Right ventricle myocardium inferior (tissue), 1 donor: ENCODE data around the gene KRTAP23-1. TPM values are rescaled to one million over a fixed set of nuclear protein-coding genes. Genes with fewer than 3 reads are reported as not detected.

ENCODE experiments used
- ATAC-seq: fragments of 200-7000 bp; cut with Tn5 transposase; one replicate; pipeline ENCODE4 v1.9.1; 2020; ENCODE audit warnings: mild to moderate bottlenecking, moderate library complexity
- DNase-seq: peaks from one replicate; pipeline ENCODE4 v3.0.0; 2021; ENCODE audit errors: missing footprints
- intact Hi-C: fragments of 100-400 bp; cut with DNase I; formaldehyde crosslinking; loops from one replicate; pipeline ENCODE4 v1.11.0; 2022
- long read RNA-seq: library from polyadenylated mRNA; unstranded; transcript quantifications from one replicate; pipeline ENCODE4 v2.0.0, GENCODE V29; 2021
- total RNA-seq: library from RNA; stranded (reverse); fragmentation: NEBNext Ultra II Directional; extraction: Animal tissue kit (Norgen Biotek cat#: 25700); gene quantifications from one replicate; pipeline ENCODE4 v1.2.1, GENCODE V29; 2021
- donor health status: DM: no; HTN: yes; CAD: no; lungs with severe emphysema.

The KRTAP23-1 gene
- not detected for total RNA-seq
- long read RNA-seq: 0 reads

GRCh38 chr21:30348506-30348905 is at the start of gene KRTAP23-1:
KRTAP23-1 (minus strand) TSS chr21:30348606; CDS start chr21:30348606, 0 bp downstream.
- ATAC-seq: no peak
- intact Hi-C loops: loop anchor here (10.0 kb wide), 1 partner anchor 386 kb away; no protein-coding TSS in a partner anchor
- no peak for DNase-seq

GRCh38 chr21:30395731-30396130 is 47.3 kb upstream of the KRTAP23-1 start, which contains the start of gene KRTAP13-1:
KRTAP13-1 (plus strand) TSS chr21:30396031; CDS start chr21:30396087, 56 bp downstream.
- ATAC-seq: no peak
- intact Hi-C loops: no loop called here
- DNase-seq: no peak

- intact Hi-C loops: no loop called here
- ATAC-seq: no peak
- no peak for DNase-seq
These were observed 43.2 kb upstream of the KRTAP23-1 start for GRCh38 chr21:30391492-30392025.

GRCh38 chr21:30382201-30382600 is 33.8 kb upstream of the KRTAP23-1 start:
- ATAC-seq: no peak
- intact Hi-C loops: no loop called here
- DNase-seq: no peak

GRCh38 chr21:30372139-30372770 is 23.8 kb upstream of the KRTAP23-1 start, which contains the start of gene KRTAP13-2:
KRTAP13-2 (minus strand) TSS chr21:30372271; CDS start chr21:30372213, 58 bp downstream.
- DNase-seq: no peak
- intact Hi-C loops: no loop called here
- no peak for ATAC-seq

- DNase-seq: no peak
- intact Hi-C loops: no loop called here
- ATAC-seq: no peak
These were observed 7.5 kb upstream of the KRTAP23-1 start for GRCh38 chr21:30355906-30356305.

- DNase-seq (no peak), ATAC-seq (no peak)
- intact Hi-C loops: no loop called here
These were observed 6.1 kb upstream of the KRTAP23-1 start for GRCh38 chr21:30354308-30355005.

GRCh38 chr21:30351534-30351933 is 3.1 kb upstream of the KRTAP23-1 start:
- intact Hi-C loops: no loop called here
- no peak for DNase-seq

GRCh38 chr21:30349572-30349971 is 1.2 kb upstream of the KRTAP23-1 start:
- no peak for ATAC-seq
- intact Hi-C loops: loop anchor here (10.0 kb wide), 1 partner anchor 385 kb away; no protein-coding TSS in a partner anchor
- DNase-seq: no peak

More at GRCh38 chr21:30351534-30351933, 3.1 kb upstream of the KRTAP23-1 start:
- no peak for ATAC-seq

- intact Hi-C loops: loop anchor here (10.0 kb wide), 1 partner anchor 390 kb away; no protein-coding TSS in a partner anchor
- ATAC-seq: no peak
These were observed 3.4 kb downstream of the KRTAP23-1 start for GRCh38 chr21:30345014-30345413.

GRCh38 chr21:30340714-30341573 is 7.5 kb downstream of the KRTAP23-1 start:
- ATAC-seq (no peak), DNase-seq (no peak)
- intact Hi-C loops: loop anchor here (5.0 to 10.0 kb wide), 2 partner anchors 394 to 746 kb away; no protein-coding TSS in a partner anchor

More at GRCh38 chr21:30345014-30345413, 3.4 kb downstream of the KRTAP23-1 start:
- no peak for DNase-seq

- ATAC-seq (no peak), DNase-seq (no peak)
- intact Hi-C loops: no loop called here
These were observed 9.7 kb downstream of the KRTAP23-1 start for GRCh38 chr21:30338717-30339116.

GRCh38 chr21:30337772-30338171 is 10.6 kb downstream of the KRTAP23-1 start:
- intact Hi-C loops: no loop called here

GRCh38 chr21:30337276-30337744 is 11.1 kb downstream of the KRTAP23-1 start, which contains the start of gene KRTAP27-1:
KRTAP27-1 (minus strand) TSS chr21:30337694; CDS start chr21:30337668, 26 bp downstream.
- no peak for ATAC-seq
- intact Hi-C loops: no loop called here

More at GRCh38 chr21:30337772-30338171, 10.6 kb downstream of the KRTAP23-1 start:
- no peak for ATAC-seq
- no peak for DNase-seq

GRCh38 chr21:30336596-30336995 is 11.8 kb downstream of the KRTAP23-1 start:
- DNase-seq: no peak
- no peak for ATAC-seq
- intact Hi-C loops: no loop called here

More at GRCh38 chr21:30337276-30337744, 11.1 kb downstream of the KRTAP23-1 start, which contains the start of gene KRTAP27-1:
- no peak for DNase-seq

- intact Hi-C loops: no loop called here
- DNase-seq: no peak
- no peak for ATAC-seq
These were observed 14.7 kb downstream of the KRTAP23-1 start for GRCh38 chr21:30333736-30334135.

- intact Hi-C loops: no loop called here
- ATAC-seq: no peak
- DNase-seq: no peak
These were observed 15.7 kb downstream of the KRTAP23-1 start for GRCh38 chr21:30332681-30333080.

GRCh38 chr21:30329203-30329875 is 19.1 kb downstream of the KRTAP23-1 start:
- no peak for ATAC-seq
- intact Hi-C loops: no loop called here
- DNase-seq: no peak
